Osteocyte (in vitro differentiated cells): ENCODE data around the gene SCN1B. TPM values are rescaled to one million over a fixed set of nuclear protein-coding genes. Genes with fewer than 3 reads are reported as not detected.

Experiments
- DNase-seq: peaks from one replicate; pipeline ENCODE4 v3.0.0; 2021; ENCODE audit warnings: mixed read lengths; ENCODE audit not compliant: unreplicated experiment; ENCODE audit errors: extremely low spot score
- H3K27ac Mint-ChIP-seq: one replicate; pipeline ENCODE4 v1.8.0; 2021; ENCODE audit warnings: mild to moderate bottlenecking, mixed read lengths; ENCODE audit not compliant: unreplicated experiment
- H3K27me3 Mint-ChIP-seq: one replicate; pipeline ENCODE4 v1.8.0; 2021; ENCODE audit warnings: mixed read lengths; ENCODE audit not compliant: unreplicated experiment
- H3K36me3 Mint-ChIP-seq: one replicate; pipeline ENCODE4 v1.8.0; 2021; ENCODE audit warnings: mixed read lengths; ENCODE audit not compliant: unreplicated experiment
- H3K4me1 Mint-ChIP-seq: one replicate; pipeline ENCODE4 v1.8.0; 2021; ENCODE audit warnings: mixed read lengths; ENCODE audit not compliant: unreplicated experiment
- H3K4me3 Mint-ChIP-seq: one replicate; pipeline ENCODE4 v1.8.0; 2021; ENCODE audit warnings: mild to moderate bottlenecking, moderate library complexity, mixed read lengths; ENCODE audit not compliant: unreplicated experiment
- H3K9me3 Mint-ChIP-seq: one replicate; pipeline ENCODE4 v1.8.0; 2021; ENCODE audit warnings: mixed read lengths; ENCODE audit not compliant: unreplicated experiment
- total RNA-seq: library from RNA; stranded (reverse); gene quantifications from 2 replicates; pipeline ENCODE4 v1.2.1, GENCODE V29; 2021
- TF ChIP-seq, protein P1 (sequence below): fragments of 200-600 bp; sonication (generic); IDR thresholded peaks from 2 replicates; pipeline ENCODE4 v1.5.0; 2021; ENCODE audit warnings: antibody characterized with exemption, mild to moderate bottlenecking, moderate library complexity

Gene SCN1B
- total RNA-seq, 1 donor from 2014 or later = 7.3 TPM

DNA sequence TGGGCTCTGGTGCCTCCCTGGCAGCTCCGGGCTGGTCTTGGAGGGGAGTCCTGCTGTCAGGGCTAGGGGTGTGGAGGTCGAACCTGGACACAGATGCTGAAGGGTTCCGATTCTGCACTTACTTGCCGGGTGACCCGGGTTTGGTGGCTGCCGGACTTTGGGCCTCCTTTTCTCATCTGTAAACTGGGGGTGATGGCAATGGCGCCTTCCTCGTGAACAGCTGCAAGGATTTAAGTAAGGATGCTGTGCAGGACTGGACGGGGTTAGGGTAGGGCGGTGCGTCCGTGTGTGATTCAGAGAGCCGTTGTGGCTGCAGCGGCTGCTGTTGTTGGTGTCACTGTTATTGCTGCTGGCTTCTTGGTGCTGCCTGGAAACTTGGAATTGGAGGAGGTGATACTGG lies 13.6 kb downstream of the SCN1B start:
- Mint-ChIP-seq H3K4me1 (peaks cover 3% of the 10 kb centered on the region), H3K4me3 (no peak overlapping the region), H3K9me3 (no peaks in the 10 kb centered on the region), H3K27me3 (peaks cover 3% of the 10 kb centered on the region), H3K27ac (no peak overlapping the region), H3K36me3 (no peaks in the 10 kb centered on the region)
- no peak for DNase-seq
- TF ChIP-seq, protein P1, sequence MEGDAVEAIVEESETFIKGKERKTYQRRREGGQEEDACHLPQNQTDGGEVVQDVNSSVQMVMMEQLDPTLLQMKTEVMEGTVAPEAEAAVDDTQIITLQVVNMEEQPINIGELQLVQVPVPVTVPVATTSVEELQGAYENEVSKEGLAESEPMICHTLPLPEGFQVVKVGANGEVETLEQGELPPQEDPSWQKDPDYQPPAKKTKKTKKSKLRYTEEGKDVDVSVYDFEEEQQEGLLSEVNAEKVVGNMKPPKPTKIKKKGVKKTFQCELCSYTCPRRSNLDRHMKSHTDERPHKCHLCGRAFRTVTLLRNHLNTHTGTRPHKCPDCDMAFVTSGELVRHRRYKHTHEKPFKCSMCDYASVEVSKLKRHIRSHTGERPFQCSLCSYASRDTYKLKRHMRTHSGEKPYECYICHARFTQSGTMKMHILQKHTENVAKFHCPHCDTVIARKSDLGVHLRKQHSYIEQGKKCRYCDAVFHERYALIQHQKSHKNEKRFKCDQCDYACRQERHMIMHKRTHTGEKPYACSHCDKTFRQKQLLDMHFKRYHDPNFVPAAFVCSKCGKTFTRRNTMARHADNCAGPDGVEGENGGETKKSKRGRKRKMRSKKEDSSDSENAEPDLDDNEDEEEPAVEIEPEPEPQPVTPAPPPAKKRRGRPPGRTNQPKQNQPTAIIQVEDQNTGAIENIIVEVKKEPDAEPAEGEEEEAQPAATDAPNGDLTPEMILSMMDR = no peak

DNA sequence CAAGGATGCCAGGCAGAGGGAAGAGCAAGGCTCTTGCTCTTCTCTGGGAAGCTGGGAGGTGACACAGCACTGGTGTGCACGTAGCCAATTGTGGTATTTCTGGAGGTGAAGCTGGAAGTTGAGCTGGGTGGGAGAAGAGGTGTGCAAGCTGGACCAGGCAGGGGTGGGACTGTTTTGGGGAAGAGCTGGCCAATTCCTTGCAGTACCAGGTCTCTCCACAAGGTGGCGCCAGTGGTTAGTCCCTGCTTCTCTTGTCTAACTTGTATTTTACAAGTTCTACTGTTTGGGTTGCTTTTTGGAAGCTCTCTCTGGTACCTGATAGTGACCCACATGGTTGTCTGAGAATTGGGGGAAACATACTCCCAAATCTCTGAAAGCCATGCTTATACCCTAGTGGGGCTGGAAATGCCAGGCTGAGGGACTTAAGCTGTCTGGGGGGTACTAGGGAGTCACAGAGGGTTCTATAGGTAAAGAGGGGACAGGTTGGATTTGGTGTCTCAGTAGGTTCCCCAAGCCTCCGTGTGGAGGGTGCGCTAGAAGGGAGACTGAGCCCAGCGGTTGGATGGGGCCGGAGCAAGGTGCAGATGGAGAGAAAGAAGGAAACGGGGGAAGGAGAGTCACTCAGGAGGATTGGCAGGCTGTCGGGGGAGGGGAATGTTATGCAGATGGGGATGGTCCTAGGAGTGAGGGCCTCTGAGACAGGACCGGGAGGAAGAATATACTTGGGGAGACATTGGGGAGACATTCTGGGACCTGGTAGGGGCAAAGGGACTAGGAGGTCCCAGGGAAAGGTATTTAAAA lies 14.2 kb downstream of the SCN1B start:
- Mint-ChIP-seq H3K36me3 (no peaks in the 10 kb centered on the region), H3K4me3 (no peak overlapping the region), H3K27ac (no peak overlapping the region), H3K4me1 (peaks cover 3% of the 10 kb centered on the region), H3K27me3 (peaks cover 6% of the 10 kb centered on the region), H3K9me3 (no peaks in the 10 kb centered on the region)
- no peak for DNase-seq
- TF ChIP-seq, protein P1 = peak; percentile 88

DNA sequence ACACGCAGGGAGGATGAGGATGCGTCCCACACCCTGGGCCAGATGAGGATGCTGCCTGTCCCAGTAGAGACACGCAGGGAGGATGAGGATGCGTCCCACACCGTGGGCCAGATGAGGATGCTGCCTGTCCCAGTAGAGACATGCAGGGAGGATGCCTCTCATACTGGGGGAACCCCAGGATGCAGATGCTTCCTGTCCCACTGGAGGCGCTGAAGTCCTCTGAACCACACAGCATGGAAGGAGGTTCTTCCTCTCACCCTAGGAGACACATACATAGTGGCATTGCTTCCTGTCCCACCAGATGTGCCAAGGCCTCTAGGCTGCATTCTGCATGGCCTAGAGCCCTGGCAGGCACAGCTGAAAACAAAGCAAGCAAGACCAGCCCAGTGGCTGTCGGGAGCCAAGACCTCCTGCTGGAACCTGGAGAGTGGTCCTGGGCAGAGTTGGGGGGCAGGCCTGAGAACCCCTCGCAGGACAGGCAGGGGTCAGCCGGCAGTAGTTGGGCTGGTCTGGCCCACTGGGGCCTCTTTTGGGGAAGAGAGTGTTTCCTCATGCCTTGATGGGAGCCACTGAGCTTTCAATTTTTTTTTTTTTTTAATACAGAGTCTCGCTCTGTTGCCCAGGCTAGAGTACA lies 15.5 kb downstream of the SCN1B start:
- no peak for DNase-seq
- Mint-ChIP-seq H3K4me3 (no peak overlapping the region), H3K27ac (no peak overlapping the region), H3K36me3 (no peaks in the 10 kb centered on the region), H3K4me1 (no peaks in the 10 kb centered on the region), H3K27me3 (peaks cover 9% of the 10 kb centered on the region), H3K9me3 (no peaks in the 10 kb centered on the region)
- TF ChIP-seq, protein P1 = peak; percentile 20

DNA sequence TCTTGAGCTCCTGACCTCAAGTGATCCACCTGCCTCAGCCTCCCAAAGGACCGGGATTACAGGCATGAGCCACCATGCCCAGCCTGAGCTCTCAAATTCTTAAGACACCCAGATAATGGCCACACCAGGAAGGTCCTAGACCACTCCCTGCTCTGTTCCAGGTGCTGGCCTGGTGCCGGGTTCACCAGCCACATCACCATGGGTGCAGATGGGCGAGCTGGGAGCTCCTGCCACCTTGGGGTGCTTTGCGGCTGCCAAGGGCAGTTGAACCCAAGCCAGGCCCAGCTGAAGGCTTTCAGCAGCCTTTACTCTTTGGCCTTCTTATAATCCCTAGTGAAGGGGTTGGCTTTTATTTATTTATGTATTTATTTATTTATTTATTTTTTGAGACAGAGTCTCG lies 16.2 kb downstream of the SCN1B start:
- Mint-ChIP-seq H3K4me3 (no peak overlapping the region), H3K36me3 (no peaks in the 10 kb centered on the region), H3K9me3 (no peaks in the 10 kb centered on the region), H3K4me1 (no peaks in the 10 kb centered on the region), H3K27me3 (peaks cover 9% of the 10 kb centered on the region), H3K27ac (no peak overlapping the region)
- TF ChIP-seq, protein P1 = no peak
- no peak for DNase-seq

DNA sequence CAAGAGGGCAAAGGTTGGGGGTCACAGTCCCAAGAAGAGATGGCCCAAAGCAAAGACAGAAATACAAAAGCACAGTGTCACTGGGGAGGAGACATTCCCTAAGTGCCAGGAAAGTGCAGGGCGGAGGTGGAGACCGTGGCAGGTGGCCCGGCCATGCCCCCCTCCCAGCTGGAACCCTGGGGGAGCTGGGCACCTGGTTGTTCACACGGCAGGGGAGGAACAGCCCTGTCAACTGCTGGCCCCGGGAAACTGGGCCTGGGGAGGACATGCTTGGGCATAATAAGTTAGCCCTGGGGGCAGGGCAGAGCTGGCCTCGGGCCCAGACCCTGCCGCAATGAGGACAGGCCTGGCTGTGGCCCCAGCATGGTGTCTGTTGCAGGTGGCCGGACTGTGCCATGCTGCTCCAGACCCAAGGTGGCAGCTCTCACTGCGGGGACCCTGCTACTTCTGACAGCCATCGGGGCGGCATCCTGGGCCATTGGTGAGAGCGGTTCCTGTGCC lies 18.7 kb downstream of the SCN1B start:
- H3K9me3 Mint-ChIP-seq = no peaks in the 10 kb centered on the region
- no peak for DNase-seq
- no peak overlapping the region for H3K27ac Mint-ChIP-seq

More for the DNA sequence above, 18.7 kb downstream of the SCN1B start:
- TF ChIP-seq, protein P1 = no peak
- no peaks in the 10 kb centered on the region for H3K4me1 Mint-ChIP-seq
- H3K4me3 Mint-ChIP-seq = no peak overlapping the region
- H3K36me3 Mint-ChIP-seq = no peaks in the 10 kb centered on the region
- H3K27me3 Mint-ChIP-seq = peaks cover 9% of the 10 kb centered on the region
